GM12878 (cell line): ENCODE results near the gene HS6ST3. TPM values are rescaled to one million over a fixed set of nuclear protein-coding genes. Genes with fewer than 3 reads are reported as not detected.

ENCODE experiments used
- ATAC-seq: fragments of 200-7000 bp; cut with Tn5 transposase; 3 replicates; pipeline ENCODE4 v1.9.1; 2020; ENCODE audit warnings: mild to moderate bottlenecking, moderate library complexity
- BruUV-seq: library from RNA; stranded (reverse); fragments of 400-500 nt; replicated peaks from 2 replicates; lab custom pipeline; 2021; lab: Mats Ljungman, UMichigan
- CTCF ChIA-PET: fragments of 300-600 bp; sonication (Branson Sonifier 250); formaldehyde crosslinking; extraction: SDS; loops from one replicate; lab custom pipeline; 2021; ENCODE audit warnings: inconsistent platforms; lab: Yijun Ruan, JAX
- POLR2A ChIA-PET: fragments of 350-600 bp; formaldehyde crosslinking; extraction: SDS; loops from one replicate; lab custom pipeline; 2021; ENCODE audit warnings: inconsistent platforms; lab: Charles Lee
- RAD21 ChIA-PET: fragments of 300-600 bp; sonication (Branson Sonifier 250); formaldehyde crosslinking; loops from one replicate; lab custom pipeline; 2023; ENCODE audit warnings: antibody characterized with exemption; ENCODE audit not compliant: unreplicated experiment; lab: Charles Lee
- SMC1A ChIA-PET: fragments of 300-600 bp; sonication (Branson Sonifier 250); formaldehyde crosslinking; loops from one replicate; lab custom pipeline; 2023; ENCODE audit not compliant: unreplicated experiment, uncharacterized antibody; lab: Charles Lee
- DNase-seq: peaks from one replicate; pipeline ENCODE4 v3.0.0-alpha.2; 2011; ENCODE audit warnings: low read depth, low spot score
- FAIRE-seq: peaks from 3 replicates; lab custom pipeline; 2011; peaks lifted over from hg19 to GRCh38; lab: Jason Lieb, UNC
- H2AFZ ChIP-seq: 2 replicates; pipeline ENCODE4 v1.6.0; 2011; ENCODE audit warnings: low read depth, low read length, control low read depth; ENCODE audit not compliant: control insufficient read depth
- H3K27ac ChIP-seq: 2 replicates; pipeline ENCODE4 v1.5.1; 2011; ENCODE audit warnings: control low read depth; ENCODE audit not compliant: control insufficient read depth, insufficient read depth
- H3K27me3 ChIP-seq, 2 experiments: replicated peaks in 1 of 2; 2 replicates each; pipeline versions ENCODE4 v1.6.0 to v1.6.1; 2011; ENCODE audit warnings: low read length in 1 of 2; ENCODE audit not compliant: control insufficient read depth in 2 of 2, insufficient read depth in 2 of 2
- H3K36me3 ChIP-seq, 2 experiments: 2 replicates each; pipeline ENCODE4 v1.5.1; 2011; ENCODE audit warnings: low read length in 1 of 2; ENCODE audit not compliant: control insufficient read depth in 2 of 2, insufficient read depth in 2 of 2
- H3K4me1 ChIP-seq: 2 replicates; pipeline ENCODE4 v1.6.1; 2011; ENCODE audit warnings: mild to moderate bottlenecking, low read length, moderate library complexity, mixed read lengths; ENCODE audit not compliant: control insufficient read depth, insufficient read depth
- H3K4me2 ChIP-seq: 2 replicates; pipeline ENCODE4 v1.6.0; 2011; ENCODE audit warnings: control low read depth; ENCODE audit not compliant: control insufficient read depth, insufficient read depth
- H3K4me3 ChIP-seq: fragments of 200-600 bp; sonication (generic); 2 replicates; pipeline ENCODE4 v1.5.1; 2016
- H3K79me2 ChIP-seq: 2 replicates; pipeline ENCODE4 v1.6.0; 2011; ENCODE audit warnings: low read length; ENCODE audit not compliant: control insufficient read depth, insufficient read depth
- H3K9ac ChIP-seq: 2 replicates; pipeline ENCODE4 v1.8.0; 2011; ENCODE audit warnings: low read length, control low read depth, mixed read lengths; ENCODE audit not compliant: control insufficient read depth, insufficient read depth
- H3K9me3 ChIP-seq: replicated peaks from 3 replicates; pipeline ENCODE4 v1.5.1; 2011; ENCODE audit warnings: mild to moderate bottlenecking, low read length; ENCODE audit not compliant: control insufficient read depth, insufficient read depth
- H4K20me1 ChIP-seq: 2 replicates; pipeline ENCODE4 v1.6.0; 2011; ENCODE audit not compliant: control insufficient read depth, insufficient read depth
- EED ChIP-seq: sonication (generic); IDR thresholded peaks from 2 replicates; pipeline ENCODE4 v1.6.1; 2016; ENCODE audit warnings: antibody characterized with exemption, low read depth
- FOS ChIP-seq: IDR thresholded peaks from 3 replicates; pipeline ENCODE4 v1.6.1; 2011; ENCODE audit warnings: borderline replicate concordance; ENCODE audit not compliant: insufficient read length; ENCODE audit errors: extremely low read depth
- HDAC2 ChIP-seq: fragments of 200-600 bp; sonication (generic); IDR thresholded peaks from 2 replicates; pipeline ENCODE4 v1.6.1; 2017
- MTA2 ChIP-seq: fragments of 450-650 bp; IDR thresholded peaks from 2 replicates; pipeline ENCODE4 v1.6.1; 2016; ENCODE audit warnings: low read depth, mild to moderate bottlenecking, moderate library complexity
- NFYA ChIP-seq: IDR thresholded peaks from 2 replicates; pipeline ENCODE4 v1.6.1; 2011; ENCODE audit warnings: low read depth, mild to moderate bottlenecking, low read length, improper control_type of control experiment, borderline replicate concordance
- POLR2AphosphoS5 ChIP-seq: IDR thresholded peaks from 2 replicates; pipeline ENCODE4 v1.6.1; 2011; ENCODE audit warnings: mild to moderate bottlenecking, low read length, inconsistent platforms
- SPI1 ChIP-seq: IDR thresholded peaks from 2 replicates; pipeline ENCODE4 v1.6.1; 2011; ENCODE audit warnings: low read depth, mild to moderate bottlenecking, low read length, moderate library complexity, borderline replicate concordance; ENCODE audit not compliant: insufficient read depth
- SUPT20H ChIP-seq: IDR thresholded peaks from 2 replicates; pipeline ENCODE4 v1.6.1; 2011; ENCODE audit warnings: low read depth, mild to moderate bottlenecking, low read length, moderate library complexity, borderline replicate concordance; ENCODE audit not compliant: control insufficient read depth
- TCF3 ChIP-seq: IDR thresholded peaks from 2 replicates; pipeline ENCODE4 v1.6.1; 2012; ENCODE audit warnings: low read depth, mild to moderate bottlenecking, low read length, borderline replicate concordance; ENCODE audit not compliant: insufficient read depth
- ZSCAN29 ChIP-seq: fragments of 450-650 bp; IDR thresholded peaks from 2 replicates; pipeline ENCODE4 v1.6.1; 2017; ENCODE audit warnings: mild to moderate bottlenecking, moderate library complexity
- WGBS: methylation state at CpG from one replicate; pipeline ENCODE4 v1.1.6; 2016; ENCODE audit warnings: low lambda C conversion rate; ENCODE audit not compliant: insufficient replicate concordance, insufficient coverage; ENCODE audit errors: missing lambda C conversion rate; 5-methylcytosine and 5-hydroxymethylcytosine counted together
- in situ Hi-C: fragments of 300-500 bp; cut with MboI; formaldehyde crosslinking; loops from 9 replicates; pipeline ENCODE4 v1.14.3; 2018; ENCODE audit warnings: mixed read lengths
- intact Hi-C: fragments of 100-400 bp; cut with micrococcal nuclease; formaldehyde crosslinking; loops from one replicate; pipeline ENCODE4 v1.14.2; 2022; ENCODE audit not compliant: unreplicated experiment
- polyA plus RNA-seq, 11 experiments: library from polyadenylated mRNA; depleted of rRNA in 4 of 11; unstranded in 6 of 11; stranded (reverse) in 5 of 11; fragments of >200 nt; fragmentation: Nextera tagmentation in 4 of 11; fragmentation: Illumina TruSeq in 1 of 11; extraction: Ambion mirVana in 4 of 11; extraction: Trizol in 1 of 11; gene quantifications; 1 replicate in 1 of 11; 2 replicates in 10 of 11; pipeline versions ENCODE4 v1.2.1 to v1.2.3, GENCODE V29; 2011 to 2016; ENCODE audit warnings: inconsistent platforms in 2 of 11, missing spikeins in 2 of 11, low read depth in 1 of 11
- total RNA-seq, 4 experiments: library from RNA; depleted of rRNA in 3 of 4; stranded (reverse); fragments of >200 nt in 3 of 4; fragmentation: Illumina TruSeq in 1 of 4; extraction: Trizol in 1 of 4; gene quantifications; 2 replicates each; pipeline versions ENCODE4 v1.2.1 to v1.2.3, GENCODE V29; 2013 to 2021
- TF ChIP-seq, protein P1 (sequence below): fragments of 450-650 bp; IDR thresholded peaks from 2 replicates; pipeline ENCODE4 v1.6.1; 2017; ENCODE audit warnings: mild to moderate bottlenecking, moderate library complexity

Gene HS6ST3
- total and polyA plus RNA-seq, 10 of the 15 experiments (the other 5 are each of a cell fraction or from before 2014, with no cell fraction given), result under 0.01 to 2.9 TPM; not detected in 8

DNA sequence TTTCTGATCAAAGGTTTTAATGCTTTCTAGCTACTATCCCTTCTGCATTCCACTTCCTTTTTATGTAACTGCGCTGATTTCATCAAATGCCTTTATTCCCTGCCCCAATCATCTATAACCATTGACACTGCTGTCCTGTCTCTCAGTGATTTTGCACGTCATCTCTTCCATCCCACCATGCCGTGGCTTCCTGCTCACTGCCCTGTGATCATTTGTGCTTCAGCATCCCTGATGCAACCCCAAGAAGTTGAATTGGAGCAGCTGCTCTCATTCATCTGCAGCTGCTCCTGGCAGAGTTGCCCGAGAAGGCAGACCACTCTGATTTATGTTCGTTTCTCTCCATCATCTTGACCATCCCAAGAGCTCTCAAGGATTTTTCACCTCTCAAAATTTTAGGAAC, 112.4 kb downstream of the HS6ST3 start (continued):
- TF ChIP-seq, protein P1, sequence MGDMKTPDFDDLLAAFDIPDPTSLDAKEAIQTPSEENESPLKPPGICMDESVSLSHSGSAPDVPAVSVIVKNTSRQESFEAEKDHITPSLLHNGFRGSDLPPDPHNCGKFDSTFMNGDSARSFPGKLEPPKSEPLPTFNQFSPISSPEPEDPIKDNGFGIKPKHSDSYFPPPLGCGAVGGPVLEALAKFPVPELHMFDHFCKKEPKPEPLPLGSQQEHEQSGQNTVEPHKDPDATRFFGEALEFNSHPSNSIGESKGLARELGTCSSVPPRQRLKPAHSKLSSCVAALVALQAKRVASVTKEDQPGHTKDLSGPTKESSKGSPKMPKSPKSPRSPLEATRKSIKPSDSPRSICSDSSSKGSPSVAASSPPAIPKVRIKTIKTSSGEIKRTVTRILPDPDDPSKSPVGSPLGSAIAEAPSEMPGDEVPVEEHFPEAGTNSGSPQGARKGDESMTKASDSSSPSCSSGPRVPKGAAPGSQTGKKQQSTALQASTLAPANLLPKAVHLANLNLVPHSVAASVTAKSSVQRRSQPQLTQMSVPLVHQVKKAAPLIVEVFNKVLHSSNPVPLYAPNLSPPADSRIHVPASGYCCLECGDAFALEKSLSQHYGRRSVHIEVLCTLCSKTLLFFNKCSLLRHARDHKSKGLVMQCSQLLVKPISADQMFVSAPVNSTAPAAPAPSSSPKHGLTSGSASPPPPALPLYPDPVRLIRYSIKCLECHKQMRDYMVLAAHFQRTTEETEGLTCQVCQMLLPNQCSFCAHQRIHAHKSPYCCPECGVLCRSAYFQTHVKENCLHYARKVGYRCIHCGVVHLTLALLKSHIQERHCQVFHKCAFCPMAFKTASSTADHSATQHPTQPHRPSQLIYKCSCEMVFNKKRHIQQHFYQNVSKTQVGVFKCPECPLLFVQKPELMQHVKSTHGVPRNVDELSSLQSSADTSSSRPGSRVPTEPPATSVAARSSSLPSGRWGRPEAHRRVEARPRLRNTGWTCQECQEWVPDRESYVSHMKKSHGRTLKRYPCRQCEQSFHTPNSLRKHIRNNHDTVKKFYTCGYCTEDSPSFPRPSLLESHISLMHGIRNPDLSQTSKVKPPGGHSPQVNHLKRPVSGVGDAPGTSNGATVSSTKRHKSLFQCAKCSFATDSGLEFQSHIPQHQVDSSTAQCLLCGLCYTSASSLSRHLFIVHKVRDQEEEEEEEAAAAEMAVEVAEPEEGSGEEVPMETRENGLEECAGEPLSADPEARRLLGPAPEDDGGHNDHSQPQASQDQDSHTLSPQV, result no peak
- TF ChIP-seq POLR2AphosphoS5, result no peak
- no peak for TF ChIP-seq HDAC2
- TF ChIP-seq FOS, result no peak
- TF ChIP-seq ZSCAN29, result no peak
- TF ChIP-seq TCF3, result no peak
- no peak for TF ChIP-seq SUPT20H
- TF ChIP-seq EED, result no peak
- no peak for TF ChIP-seq SPI1
- no peak for TF ChIP-seq MTA2

DNA sequence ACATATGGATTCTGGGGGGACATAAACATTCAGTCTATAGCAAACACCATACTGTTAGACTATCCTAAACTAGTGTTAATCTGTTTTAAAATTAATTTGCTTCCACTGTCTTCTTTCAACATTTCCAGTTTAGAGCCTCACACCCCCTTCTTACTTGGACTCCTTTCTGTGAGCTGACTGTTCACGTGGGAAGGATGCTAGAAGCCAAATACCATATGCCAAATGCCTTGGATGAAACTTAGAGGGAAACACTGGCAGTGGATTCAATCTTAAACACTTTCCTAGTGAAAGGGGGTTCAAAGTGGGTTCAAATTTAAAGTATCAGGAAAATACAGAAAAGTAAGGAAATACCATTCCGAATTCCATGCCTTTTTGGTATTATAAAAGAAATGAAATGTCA, 113.6 kb downstream of the HS6ST3 start:
- H2AFZ ChIP-seq, result no peak overlapping the region
- H3K79me2 ChIP-seq, result no peaks in the 10 kb centered on the region
- no peak for TF ChIP-seq NFYA
- no peak overlapping the region for H3K27ac ChIP-seq
- SMC1A ChIA-PET, result interaction anchor here (0.7 kb wide), 2 partner anchors 12 to 26 kb away, joined by 3 read pairs; no protein-coding TSS in a partner anchor
- no peak for FAIRE-seq
- no peaks in the 10 kb centered on the region for H3K27me3 ChIP-seq
- H3K9me3 ChIP-seq, result no peaks in the 10 kb centered on the region
- H3K4me2 ChIP-seq, result no peak overlapping the region
- no peak overlapping the region for H3K4me3 ChIP-seq
- DNase-seq, result no peak
- RAD21 ChIA-PET, result no interaction called here
- WGBS, result 0% methylated on average over 2 of the region's 2 CpGs
- in situ Hi-C loops (no loop called here), intact Hi-C loops (no loop called here)
- CTCF ChIA-PET, result no interaction called here
- POLR2A ChIA-PET, result no interaction called here
- no peak overlapping the region for H3K9ac ChIP-seq
- H4K20me1 ChIP-seq, result no peaks in the 10 kb centered on the region
- no peaks in the 10 kb centered on the region for H3K36me3 ChIP-seq
- no peaks in the 10 kb centered on the region for H3K4me1 ChIP-seq
- no peak for ATAC-seq
- BruUV-seq, result no TSS peak
